Ectodermal cell (in vitro differentiated cells): Measurements from ENCODE around the gene KANK2.

Experiments used
- H3K27ac ChIP-seq: 2 replicates; pipeline ENCODE4 v1.7.0; 2013; ENCODE audit warnings: mild to moderate bottlenecking, low read depth, low read length; ENCODE audit not compliant: insufficient read depth, poor library complexity, severe bottlenecking
- H3K27me3 ChIP-seq: 2 replicates; pipeline ENCODE4 v1.7.0; 2013; ENCODE audit warnings: mild to moderate bottlenecking, low read length; ENCODE audit not compliant: insufficient read depth, control insufficient read depth, poor library complexity, severe bottlenecking
- H3K36me3 ChIP-seq: one replicate; pipeline ENCODE4 v1.7.0; 2013; ENCODE audit warnings: low read length; ENCODE audit not compliant: control insufficient read depth, insufficient read depth
- H3K4me1 ChIP-seq: one replicate; pipeline ENCODE4 v1.7.0; 2013; ENCODE audit warnings: low read length; ENCODE audit not compliant: control insufficient read depth, insufficient read depth
- H3K4me3 ChIP-seq: 2 replicates; pipeline ENCODE4 v1.7.0; 2013; ENCODE audit warnings: low read depth, low read length, control low read depth; ENCODE audit not compliant: insufficient read depth
- H3K9me3 ChIP-seq: 2 replicates; pipeline ENCODE4 v1.7.0; 2013; ENCODE audit warnings: mild to moderate bottlenecking, low read length, moderate library complexity; ENCODE audit not compliant: control insufficient read depth
- WGBS, 2 experiments: methylation state at CpG; one replicate each; pipeline ENCODE4 v1.1.7; 2013; ENCODE audit warnings: missing lambda C conversion rate in 2 of 2; 5-methylcytosine and 5-hydroxymethylcytosine counted together

Gene KANK2

DNA sequence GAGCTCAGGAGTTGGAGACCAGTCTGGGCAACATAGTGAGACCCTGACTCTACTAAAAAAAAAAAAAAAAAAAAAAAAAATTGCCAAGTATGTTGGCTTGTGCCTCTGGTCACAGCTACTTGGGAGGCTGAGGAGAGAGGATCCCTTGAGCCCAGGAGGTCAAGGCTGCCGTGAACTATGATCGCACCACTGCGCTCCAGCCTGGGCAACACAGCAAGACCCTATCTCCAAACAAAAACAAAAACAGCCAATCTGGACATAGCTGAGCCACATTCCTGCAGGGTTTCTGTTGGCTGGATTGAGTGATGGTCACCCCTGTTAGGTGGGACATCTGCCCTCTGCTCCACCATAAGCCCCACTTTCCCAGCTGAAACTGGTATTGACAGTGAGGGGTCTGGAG is 28.5 kb upstream of the KANK2 start:
- Histone ChIP-seq H3K4me3 (no peak overlapping the region), H3K4me1 (no peaks in the 10 kb centered on the region), H3K36me3 (peaks cover 16% of the 10 kb centered on the region), H3K27ac (no peak overlapping the region), H3K27me3 (no peaks in the 10 kb centered on the region), H3K9me3 (no peaks in the 10 kb centered on the region)
- WGBS, 2 experiments: 93 to 96% methylated on average over 3 of the region's 3 CpGs

DNA sequence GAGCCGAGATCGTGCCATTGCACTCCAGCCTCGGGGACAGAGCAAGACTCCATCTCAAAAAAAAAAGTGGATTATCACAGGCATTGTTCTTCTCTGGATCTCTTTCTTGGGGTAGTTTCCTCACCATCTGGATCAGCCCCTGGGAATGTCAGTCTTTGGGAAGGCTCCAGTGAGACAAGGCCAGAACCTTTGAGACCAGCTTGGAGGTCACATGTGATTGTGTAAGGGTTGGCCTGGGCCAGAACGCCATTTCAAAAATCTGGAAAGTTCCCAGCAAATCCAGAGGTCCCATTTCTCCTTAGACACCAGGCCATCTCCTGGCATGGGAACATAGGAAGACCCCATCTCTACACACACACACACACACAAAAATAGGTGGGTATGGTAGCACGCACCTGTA is 27.8 kb upstream of the KANK2 start:
- Histone ChIP-seq H3K4me3 (no peak overlapping the region), H3K36me3 (peaks cover 16% of the 10 kb centered on the region), H3K9me3 (no peaks in the 10 kb centered on the region), H3K4me1 (no peaks in the 10 kb centered on the region), H3K27ac (no peak overlapping the region), H3K27me3 (no peaks in the 10 kb centered on the region)
- whole genome bisulfite sequencing, 2 experiments: 92 to 96% methylated on average over 5 of the region's 5 CpGs

DNA sequence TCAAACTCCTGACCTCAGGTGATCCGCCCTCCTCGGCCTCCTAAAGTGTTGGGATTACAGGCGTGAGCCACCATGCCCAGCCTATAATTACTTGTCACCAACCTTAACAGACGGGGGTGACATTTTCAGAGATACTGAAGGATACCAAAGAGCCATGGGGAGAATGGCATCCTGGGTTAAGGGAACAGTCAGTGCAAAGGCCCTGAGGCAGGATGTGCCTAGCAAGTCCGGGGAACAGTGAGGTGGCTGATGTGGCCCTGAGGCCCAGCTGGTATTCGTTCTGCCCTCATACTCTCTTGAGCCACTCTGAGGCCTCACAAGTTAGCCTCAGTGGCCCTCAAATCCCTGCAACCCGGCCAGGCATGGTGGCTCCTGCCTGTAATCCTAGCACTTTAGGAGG is 27.1 kb upstream of the KANK2 start:
- H3K4me1 ChIP-seq: no peaks in the 10 kb centered on the region
- no peaks in the 10 kb centered on the region for H3K27me3 ChIP-seq
- peaks cover 16% of the 10 kb centered on the region for H3K36me3 ChIP-seq
- 92 to 97% methylated on average over 7 of the region's 7 CpGs for WGBS, 2 experiments
- no peak overlapping the region for H3K27ac ChIP-seq
- no peaks in the 10 kb centered on the region for H3K9me3 ChIP-seq
- no peak overlapping the region for H3K4me3 ChIP-seq

DNA sequence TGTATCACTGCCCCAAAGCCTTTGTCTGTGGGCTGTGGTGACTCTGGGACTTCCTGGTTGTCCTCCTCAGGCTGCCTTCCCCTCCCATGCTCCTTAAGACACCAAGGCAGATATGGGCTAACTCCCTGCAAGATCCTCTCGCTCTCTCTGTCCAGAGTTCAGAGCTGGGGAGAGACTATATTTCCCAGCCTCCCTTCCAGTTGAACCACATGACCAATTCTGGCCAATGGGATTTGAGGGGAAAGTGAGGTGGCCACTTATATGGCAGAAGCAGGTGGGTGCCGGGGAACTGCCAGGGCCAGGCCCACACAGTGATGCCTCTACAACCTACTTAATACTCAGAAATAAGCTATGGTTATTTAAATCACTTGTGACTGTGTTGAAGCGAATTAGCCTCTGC is 25.9 kb upstream of the KANK2 start:
- no peaks in the 10 kb centered on the region for H3K27me3 ChIP-seq
- no peak overlapping the region for H3K27ac ChIP-seq
- H3K4me3 ChIP-seq: no peak overlapping the region
- H3K9me3 ChIP-seq: no peaks in the 10 kb centered on the region
- peaks cover 16% of the 10 kb centered on the region for H3K36me3 ChIP-seq
- WGBS, 2 experiments: 94% methylated on average over 2 of the region's 3 CpGs
- no peaks in the 10 kb centered on the region for H3K4me1 ChIP-seq

DNA sequence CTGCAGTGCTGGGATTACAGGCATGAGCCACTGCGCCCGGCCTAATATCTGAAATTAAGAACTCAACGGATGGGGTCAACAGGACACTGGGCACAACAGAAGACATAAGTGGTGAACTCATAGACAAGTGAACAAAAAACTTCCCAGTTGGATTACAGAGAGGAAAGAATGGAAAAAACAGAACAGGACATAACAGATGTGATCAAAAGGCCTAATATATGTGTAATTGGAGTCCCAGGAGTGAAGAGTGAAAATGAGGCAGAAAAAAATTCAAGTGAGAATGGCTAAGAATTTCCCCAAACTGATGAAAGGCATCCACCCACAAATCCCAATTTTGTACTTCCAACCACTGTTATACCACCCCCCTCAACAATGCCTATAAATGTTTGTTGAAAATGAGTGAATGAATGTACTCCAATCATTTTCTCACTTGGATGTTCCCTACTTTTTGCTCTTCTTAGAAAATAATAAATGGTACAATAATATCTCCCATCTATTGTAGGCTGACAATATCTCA is 23.8 kb upstream of the KANK2 start:
- Histone ChIP-seq H3K4me3 (no peak overlapping the region), H3K4me1 (no peaks in the 10 kb centered on the region), H3K27me3 (no peaks in the 10 kb centered on the region), H3K27ac (no peak overlapping the region), H3K36me3 (peaks cover 16% of the 10 kb centered on the region), H3K9me3 (no peaks in the 10 kb centered on the region)
- WGBS, 2 experiments: 90 to 93% methylated on average over 3 of the region's 3 CpGs

DNA sequence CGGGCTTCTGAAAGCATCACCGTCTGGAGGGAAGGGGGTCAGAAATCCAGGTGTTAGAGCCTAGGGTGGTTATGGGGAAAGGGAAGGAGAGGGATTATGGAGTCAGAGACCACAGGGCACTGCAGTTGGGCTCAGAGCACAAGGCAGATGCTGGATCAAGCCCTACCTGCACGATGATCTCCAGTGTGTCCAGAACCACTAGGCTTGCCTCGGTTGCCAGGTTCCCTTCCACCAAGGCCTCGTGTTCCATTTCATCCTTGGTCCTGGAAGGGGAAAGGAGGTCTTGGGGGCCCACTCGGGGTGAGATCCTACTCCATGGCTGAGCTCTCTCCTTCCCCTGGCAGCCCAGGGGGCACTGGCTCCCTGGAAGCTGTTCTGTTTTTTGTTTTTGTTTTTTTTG is 17.0 kb upstream of the KANK2 start:
- Histone ChIP-seq H3K27me3 (no peaks in the 10 kb centered on the region), H3K9me3 (no peaks in the 10 kb centered on the region), H3K36me3 (no peaks in the 10 kb centered on the region), H3K4me1 (no peaks in the 10 kb centered on the region), H3K27ac (no peak overlapping the region), H3K4me3 (no peak overlapping the region)
- 93 to 96% methylated on average over 6 of the region's 6 CpGs for whole genome bisulfite sequencing, 2 experiments

DNA sequence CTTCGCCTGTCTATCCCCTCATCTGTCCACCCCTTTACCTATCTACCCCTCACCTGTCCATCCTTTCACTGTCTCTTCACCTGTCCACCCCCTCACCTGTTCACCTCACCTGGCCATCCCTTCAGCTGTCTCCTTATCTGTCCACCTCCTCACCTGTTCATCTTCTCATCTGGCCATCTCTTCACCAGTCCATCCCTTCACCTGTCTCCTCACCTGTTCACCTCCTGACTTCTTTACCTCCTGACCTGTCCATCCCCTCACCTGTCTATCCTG is 13.2 kb upstream of the KANK2 start:
- no peaks in the 10 kb centered on the region for H3K27me3 ChIP-seq
- H3K27ac ChIP-seq: no peak overlapping the region
- no peak overlapping the region for H3K4me3 ChIP-seq
- H3K4me1 ChIP-seq: no peaks in the 10 kb centered on the region
- H3K9me3 ChIP-seq: no peaks in the 10 kb centered on the region
- 87 to 98% methylated on average over 1 of the region's 1 CpG for WGBS, 2 experiments
- no peaks in the 10 kb centered on the region for H3K36me3 ChIP-seq

DNA sequence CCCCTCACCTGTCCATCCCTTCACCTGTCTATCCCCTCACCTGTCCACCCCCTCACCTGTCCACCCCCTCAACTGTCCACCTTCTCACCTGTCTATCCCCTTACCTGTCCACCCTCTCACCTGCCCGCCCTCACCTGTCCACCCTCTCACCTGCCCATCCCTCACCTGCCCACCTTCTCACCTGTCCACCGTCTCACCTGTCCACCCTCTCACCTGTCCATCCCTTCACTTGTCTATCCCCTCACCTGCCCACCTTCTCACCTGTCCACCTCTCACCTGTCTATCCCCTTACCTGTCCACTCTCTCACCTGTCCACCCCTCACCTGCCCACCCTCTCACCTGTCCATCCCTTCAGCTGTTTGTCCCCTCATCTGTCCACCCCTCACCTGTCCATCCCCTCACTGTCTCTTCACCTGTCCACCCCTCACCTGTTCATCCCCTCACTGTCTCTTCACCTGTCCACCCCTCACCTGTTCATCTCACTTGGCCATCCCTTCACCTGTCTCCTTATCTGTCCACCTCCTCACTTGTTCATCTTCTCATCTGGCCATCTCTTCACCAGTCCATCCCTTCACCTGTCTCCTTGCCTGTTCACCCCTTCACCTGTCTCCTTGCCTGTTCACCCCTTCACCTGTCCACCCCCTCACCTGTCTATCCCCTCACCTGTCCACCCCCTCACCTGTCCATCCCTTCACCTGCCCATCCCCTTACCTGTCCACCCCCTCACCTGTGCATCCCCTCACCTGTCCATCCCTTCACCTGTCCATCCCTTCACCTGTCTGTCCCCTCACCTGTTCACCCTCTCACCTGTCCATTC is 12.7 kb upstream of the KANK2 start:
- Histone ChIP-seq H3K27me3 (no peaks in the 10 kb centered on the region), H3K4me1 (no peaks in the 10 kb centered on the region), H3K36me3 (no peaks in the 10 kb centered on the region), H3K27ac (no peak overlapping the region), H3K4me3 (no peak overlapping the region), H3K9me3 (no peaks in the 10 kb centered on the region)
- WGBS, 2 experiments: 86 to 88% methylated on average over 2 of the region's 2 CpGs

DNA sequence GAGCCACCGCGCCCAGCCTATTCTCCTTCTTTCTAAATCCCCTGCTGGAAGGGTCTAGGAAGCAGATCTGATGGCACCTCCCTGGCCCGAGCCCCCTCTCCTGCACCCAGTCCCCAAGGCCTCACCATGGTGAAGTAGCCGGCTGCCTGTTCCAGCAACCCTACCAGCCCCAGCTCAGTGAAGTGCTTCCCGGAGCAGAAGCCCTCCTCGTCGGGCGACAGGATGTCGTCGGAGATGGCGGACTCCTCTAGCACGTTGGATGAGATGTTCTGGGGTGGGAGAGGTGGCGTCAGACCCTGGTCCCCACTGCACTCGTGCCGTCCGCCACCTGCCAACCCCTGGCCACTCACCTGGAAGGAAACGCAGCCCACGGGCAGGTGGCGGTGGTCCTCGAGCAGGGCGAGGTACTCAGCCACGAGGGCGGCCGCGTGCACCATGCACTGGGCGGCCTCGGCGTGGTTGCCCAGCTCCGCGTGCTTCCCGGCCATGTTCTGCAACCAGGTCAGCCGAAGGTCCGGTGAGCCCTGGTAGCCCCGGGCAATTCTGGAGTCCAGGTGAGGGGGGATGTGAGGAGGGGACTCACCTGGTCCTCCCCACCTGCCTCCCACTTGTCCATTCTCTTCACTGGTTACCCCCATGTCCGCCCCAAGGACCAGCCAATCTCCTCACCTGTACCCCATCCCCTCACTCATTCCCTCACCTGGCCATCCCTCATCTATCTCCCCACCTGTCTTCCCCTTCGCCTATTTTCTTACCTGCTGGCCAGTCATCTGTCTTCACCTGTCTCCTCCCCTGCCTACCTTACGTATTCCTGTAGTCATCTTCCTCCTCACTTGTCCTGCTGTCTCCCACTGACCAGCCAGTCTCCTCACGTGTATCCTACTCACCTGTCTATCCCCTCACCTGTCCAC is 11.5 kb upstream of the KANK2 start:
- Histone ChIP-seq H3K4me3 (no peak overlapping the region), H3K27me3 (no peaks in the 10 kb centered on the region), H3K9me3 (no peaks in the 10 kb centered on the region), H3K4me1 (no peaks in the 10 kb centered on the region), H3K27ac (no peak overlapping the region), H3K36me3 (no peaks in the 10 kb centered on the region)
- 94 to 96% methylated on average over 38 of the region's 38 CpGs for WGBS, 2 experiments

DNA sequence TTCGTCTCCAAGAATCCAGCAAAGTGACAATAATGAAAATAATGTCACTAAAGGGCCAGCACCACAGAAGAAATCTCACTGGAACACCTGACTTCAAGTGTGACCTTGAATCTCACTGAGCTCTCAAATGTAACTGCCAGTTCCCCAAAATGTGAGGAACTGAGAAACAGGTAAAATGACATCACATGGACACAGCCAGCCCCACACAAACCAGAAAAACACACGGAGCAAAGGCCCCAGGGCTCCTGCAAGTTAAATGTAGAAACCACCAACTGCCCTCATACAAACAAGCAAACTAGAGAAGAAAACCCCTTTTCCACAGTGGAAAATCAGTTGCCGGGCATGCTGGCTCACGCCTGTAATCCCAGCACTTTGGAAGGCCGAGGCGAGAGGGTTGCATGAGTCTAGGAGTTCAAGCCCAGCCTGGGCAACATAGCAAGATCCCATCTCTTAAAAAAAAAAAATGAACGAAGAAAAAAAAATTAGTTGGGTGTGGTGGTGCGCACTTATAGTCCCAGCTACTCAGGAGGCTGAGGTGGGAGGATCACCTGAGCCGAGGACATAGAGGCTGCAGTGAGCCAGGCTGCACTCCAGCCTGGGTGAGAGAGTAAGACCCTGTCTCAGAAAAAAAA is 8.7 kb upstream of the KANK2 start:
- no peak overlapping the region for H3K27ac ChIP-seq
- H3K9me3 ChIP-seq: no peaks in the 10 kb centered on the region
- no peak overlapping the region for H3K4me3 ChIP-seq
- 92 to 94% methylated on average over 9 of the region's 9 CpGs for WGBS, 2 experiments
- no peaks in the 10 kb centered on the region for H3K27me3 ChIP-seq
- no peaks in the 10 kb centered on the region for H3K4me1 ChIP-seq
- H3K36me3 ChIP-seq: no peaks in the 10 kb centered on the region
